TTC549 (cell line): ENCODE data around the gene RABGAP1L.

Experiments used
- FAIRE-seq: peaks from 2 replicates; lab custom pipeline; 2012; peaks lifted over from hg19 to GRCh38; lab: Jason Lieb, UNC

RABGAP1L gene

GRCh38 chr1:174967845-174968705 is 808.8 kb downstream of the RABGAP1L start:
- FAIRE-seq: peak; percentile 17

- FAIRE-seq: no peak
These were observed 809.5 kb downstream of the RABGAP1L start for GRCh38 chr1:174968750-174969244.

GRCh38 chr1:174969977-174970376 is 810.7 kb downstream of the RABGAP1L start:
- no peak for FAIRE-seq

- FAIRE-seq: no peak
These were observed 812.1 kb downstream of the RABGAP1L start for GRCh38 chr1:174971466-174971865.

- FAIRE-seq: no peak
These were observed 812.6 kb downstream of the RABGAP1L start for GRCh38 chr1:174971902-174972301.

- FAIRE-seq: no peak
These were observed 815.4 kb downstream of the RABGAP1L start for GRCh38 chr1:174974711-174975119.

GRCh38 chr1:174975764-174976163 is 816.4 kb downstream of the RABGAP1L start:
- no peak for FAIRE-seq

- no peak for FAIRE-seq
These were observed 817.3 kb downstream of the RABGAP1L start for GRCh38 chr1:174976436-174977108.

- peak; percentile 92 for FAIRE-seq
These were observed 823.8 kb downstream of the RABGAP1L start for GRCh38 chr1:174982971-174983689.

GRCh38 chr1:174984952-174985351 is 825.6 kb downstream of the RABGAP1L start:
- no peak for FAIRE-seq

GRCh38 chr1:174988539-174988938 is 829.2 kb downstream of the RABGAP1L start:
- FAIRE-seq: no peak

- peak; percentile 23 for FAIRE-seq
These were observed 829.7 kb downstream of the RABGAP1L start for GRCh38 chr1:174988986-174989385.

- no peak for FAIRE-seq
These were observed 830.4 kb downstream of the RABGAP1L start for GRCh38 chr1:174989536-174990220.

- no peak for FAIRE-seq
These were observed 831.2 kb downstream of the RABGAP1L start for GRCh38 chr1:174990382-174990999.

- peak; percentile 31 for FAIRE-seq
These were observed 832.2 kb downstream of the RABGAP1L start for GRCh38 chr1:174991473-174991872.

GRCh38 chr1:174995121-174995520 is 835.8 kb downstream of the RABGAP1L start:
- no peak for FAIRE-seq

GRCh38 chr1:174995916-174996315 is 836.6 kb downstream of the RABGAP1L start:
- FAIRE-seq: no peak

- FAIRE-seq: no peak
These were observed 837.2 kb downstream of the RABGAP1L start for GRCh38 chr1:174996476-174996875.

GRCh38 chr1:174997041-174997440 is 837.7 kb downstream of the RABGAP1L start:
- FAIRE-seq: no peak

GRCh38 chr1:174998569-174999215 is 839.4 kb downstream of the RABGAP1L start:
- peak; percentile 79 for FAIRE-seq
